ENCODE results near the gene GON4L.
"Not testable (repeated sequence)": the region's sequence is repeated elsewhere in the genome, so short reads cannot be mapped to it uniquely, and the experiment has no call there.

GON4L gene

DNA sequence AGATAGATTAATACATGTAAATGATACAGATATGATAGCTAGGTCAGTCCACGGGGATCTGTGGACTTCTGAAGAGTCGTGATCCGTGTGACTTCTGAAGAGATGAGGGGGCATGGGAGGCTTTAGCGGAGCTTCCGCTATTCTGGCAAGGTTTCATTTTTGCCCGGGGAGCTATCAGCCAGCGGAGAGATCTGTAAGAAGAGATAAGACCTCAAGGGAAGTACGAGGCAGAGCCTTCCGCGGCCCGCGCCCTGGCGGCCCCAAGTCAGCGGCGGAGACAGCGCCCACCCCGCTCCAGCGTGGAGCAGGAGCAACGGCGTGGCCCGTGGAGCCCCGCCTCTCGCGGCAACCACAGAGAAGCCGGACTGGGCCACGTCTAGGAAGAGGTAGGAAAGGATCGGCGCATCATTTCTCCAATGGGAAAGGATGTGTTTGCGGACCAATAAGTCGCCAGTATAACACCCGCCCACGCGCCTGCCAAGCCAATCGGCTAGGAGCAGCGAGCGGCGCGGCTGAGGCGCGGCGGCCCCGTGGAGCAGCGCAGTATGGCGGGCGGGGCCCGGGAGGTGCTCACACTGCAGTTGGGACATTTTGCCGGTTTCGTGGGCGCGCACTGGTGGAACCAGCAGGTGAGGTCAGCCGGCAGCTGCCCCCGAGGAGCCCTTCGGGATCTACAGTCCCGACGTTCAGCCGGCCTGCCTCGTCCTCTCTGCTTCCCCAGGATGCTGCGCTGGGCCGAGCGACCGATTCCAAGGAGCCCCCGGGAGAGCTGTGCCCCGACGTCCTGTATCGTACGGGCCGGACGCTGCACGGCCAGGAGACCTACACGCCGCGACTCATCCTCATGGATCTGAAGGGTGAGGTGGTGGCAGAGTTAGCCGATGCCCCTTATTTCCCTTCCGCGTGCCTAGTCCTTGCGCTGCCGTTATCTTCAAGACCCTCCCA lies 111.5 kb downstream of the GON4L start:
- peak overlapping the region; percentile 55 for H3K27ac ChIP-seq (ENCODE audit: low read length)
- H3K9ac ChIP-seq (ENCODE audit: low read length in 2 of 2) = peak overlapping the region; percentile 69 to 93
- not testable (repeated sequence) for H3K4me1 ChIP-seq (ENCODE audit: control insufficient read depth, insufficient read depth, low read length); H3K36me3 ChIP-seq (ENCODE audit: control insufficient read depth in 2 of 2, insufficient read depth in 2 of 2, low read length in 2 of 2); H3K27me3 ChIP-seq (ENCODE audit: control insufficient read depth in 1 of 2, insufficient read depth in 2 of 2, low read length in 2 of 2); H3K9me3 ChIP-seq (ENCODE audit: control insufficient read depth in 2 of 2, low read length in 2 of 2)
- H3K4me3 ChIP-seq (ENCODE audit: low read length in 2 of 2) = peak overlapping the region; percentile 86 to 93

DNA sequence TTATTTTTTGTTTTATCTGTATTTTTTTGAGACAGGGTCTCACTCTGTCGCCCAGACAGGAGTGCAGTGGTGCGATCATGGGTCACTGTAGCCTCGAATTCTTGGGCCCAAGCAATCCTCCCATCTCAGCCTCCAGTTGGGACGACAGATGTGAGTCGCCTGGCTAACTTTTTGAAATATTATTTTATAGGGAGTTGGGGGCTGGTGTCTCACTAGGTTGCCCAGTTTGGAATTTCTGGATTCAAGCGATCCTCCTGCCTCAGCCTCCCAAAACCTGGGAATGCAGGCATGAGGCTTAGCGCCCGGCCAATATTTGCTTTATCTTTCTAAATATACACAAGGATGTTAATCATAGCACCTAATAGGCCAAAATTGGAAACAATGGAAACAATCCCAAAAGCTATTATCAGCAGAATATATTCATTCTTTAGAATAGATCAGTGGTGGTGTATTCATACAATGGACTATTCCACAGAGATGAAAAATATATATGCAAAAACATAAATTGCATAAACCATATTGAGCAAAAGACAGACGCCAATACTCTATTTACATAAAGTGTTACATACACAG lies 112.2 kb downstream of the GON4L start:
- Histone ChIP-seq H3K4me3 (ENCODE audit: low read length in 2 of 2) (peak overlapping the region; percentile 86 to 93), H3K36me3 (ENCODE audit: control insufficient read depth in 2 of 2, insufficient read depth in 2 of 2, low read length in 2 of 2) (peaks cover 0 to 7% of the 10 kb centered on the region in 2 donors), H3K4me1 (ENCODE audit: control insufficient read depth, insufficient read depth, low read length) (peaks cover 4% of the 10 kb centered on the region), H3K27ac (ENCODE audit: low read length) (peak overlapping the region; percentile 55), H3K9me3 (ENCODE audit: control insufficient read depth in 2 of 2, low read length in 2 of 2) (no peaks in the 10 kb centered on the region), H3K27me3 (ENCODE audit: control insufficient read depth in 1 of 2, insufficient read depth in 2 of 2, low read length in 2 of 2) (no peaks in the 10 kb centered on the region), H3K9ac (ENCODE audit: low read length in 2 of 2) (peak overlapping the region; percentile 69 to 93)

- H3K27me3 ChIP-seq (ENCODE audit: control insufficient read depth in 1 of 2, insufficient read depth in 2 of 2, low read length in 2 of 2) = no peaks in the 10 kb centered on the region
- no peak overlapping the region for H3K27ac ChIP-seq (ENCODE audit: low read length)
- peaks cover 5 to 10% of the 10 kb centered on the region in 2 donors for H3K36me3 ChIP-seq (ENCODE audit: control insufficient read depth in 2 of 2, insufficient read depth in 2 of 2, low read length in 2 of 2)
- H3K9me3 ChIP-seq (ENCODE audit: control insufficient read depth in 2 of 2, low read length in 2 of 2) = no peaks in the 10 kb centered on the region
- peaks cover 4% of the 10 kb centered on the region for H3K4me1 ChIP-seq (ENCODE audit: control insufficient read depth, insufficient read depth, low read length)
- no peak overlapping the region for H3K9ac ChIP-seq (ENCODE audit: low read length in 2 of 2)
- no peak overlapping the region for H3K4me3 ChIP-seq (ENCODE audit: low read length in 2 of 2)
Measured at GRCh38 chr1:155741908-155742307, 115.1 kb downstream of the GON4L start.

DNA sequence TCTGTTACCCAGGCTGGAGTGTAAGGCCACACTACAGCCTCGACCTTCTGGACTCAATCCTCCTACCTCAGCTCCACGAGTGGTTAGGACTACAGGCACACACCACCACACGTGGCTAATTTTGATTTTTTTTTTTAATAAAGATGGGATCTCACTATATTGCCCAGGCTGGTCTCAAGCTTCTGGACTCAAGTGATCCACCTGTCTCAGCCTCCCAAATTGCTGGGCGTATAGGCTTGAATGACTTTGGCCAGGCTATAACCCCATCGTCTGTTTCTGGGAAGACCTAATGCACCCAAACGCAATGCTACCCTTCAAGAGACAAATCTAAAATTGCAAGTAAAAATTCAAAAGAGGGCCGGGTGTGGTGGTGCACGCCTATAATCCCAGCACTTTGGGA lies 116.0 kb downstream of the GON4L start:
- Histone ChIP-seq H3K9me3 (ENCODE audit: control insufficient read depth in 2 of 2, low read length in 2 of 2) (no peaks in the 10 kb centered on the region), H3K27me3 (ENCODE audit: control insufficient read depth in 1 of 2, insufficient read depth in 2 of 2, low read length in 2 of 2) (no peaks in the 10 kb centered on the region), H3K4me3 (ENCODE audit: low read length in 2 of 2) (no peak overlapping the region), H3K27ac (ENCODE audit: low read length) (no peak overlapping the region), H3K36me3 (ENCODE audit: control insufficient read depth in 2 of 2, insufficient read depth in 2 of 2, low read length in 2 of 2) (peaks cover 10 to 15% of the 10 kb centered on the region in 2 donors), H3K4me1 (ENCODE audit: control insufficient read depth, insufficient read depth, low read length) (peaks cover 4% of the 10 kb centered on the region), H3K9ac (ENCODE audit: low read length in 2 of 2) (no peak overlapping the region)

DNA sequence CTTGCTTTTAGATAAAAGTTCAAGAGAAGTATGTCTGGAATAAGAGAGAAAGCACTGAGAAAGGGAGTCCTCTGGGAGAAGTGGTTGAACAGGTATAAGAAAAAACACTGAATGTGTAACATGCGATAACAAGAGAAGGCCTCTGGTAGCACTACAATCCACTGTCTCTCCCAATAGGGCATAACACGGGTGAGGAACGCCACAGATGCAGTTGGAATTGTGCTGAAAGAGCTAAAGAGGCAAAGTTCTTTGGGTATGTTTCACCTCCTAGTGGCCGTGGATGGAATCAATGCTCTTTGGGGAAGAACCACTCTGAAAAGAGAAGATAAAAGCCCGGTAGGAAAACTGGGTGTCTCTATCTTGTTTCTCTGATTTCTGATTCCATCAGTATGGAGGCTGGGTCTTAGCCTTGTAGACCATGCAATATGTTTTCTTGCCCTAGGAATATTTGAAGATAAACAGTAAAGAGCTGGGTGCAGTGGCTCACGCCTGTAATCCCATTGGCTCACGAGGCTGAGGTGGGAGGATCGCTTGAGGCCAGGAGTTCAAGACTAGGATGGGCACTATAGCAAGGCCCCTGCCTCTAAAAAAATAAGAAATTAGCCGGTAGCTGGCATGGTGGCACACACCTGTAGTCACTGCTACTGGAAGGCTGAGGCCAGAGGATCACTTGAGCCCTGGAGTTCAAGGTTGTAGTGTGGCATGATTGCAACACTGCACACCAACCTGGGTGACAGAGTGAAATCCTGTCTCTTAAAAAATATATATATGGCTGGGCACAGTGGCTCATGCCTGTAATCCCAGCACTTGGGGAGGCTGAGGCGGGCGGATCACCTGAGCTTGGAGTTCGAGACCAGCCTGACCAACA lies 127.7 kb downstream of the GON4L start:
- Histone ChIP-seq H3K36me3 (ENCODE audit: control insufficient read depth in 2 of 2, insufficient read depth in 2 of 2, low read length in 2 of 2) (peaks cover 2 to 8% of the 10 kb centered on the region in 2 donors), H3K4me1 (ENCODE audit: control insufficient read depth, insufficient read depth, low read length) (peaks cover 3% of the 10 kb centered on the region), H3K4me3 (ENCODE audit: low read length in 2 of 2) (no peak overlapping the region), H3K27ac (ENCODE audit: low read length) (peak overlapping the region; percentile 41), H3K27me3 (ENCODE audit: control insufficient read depth in 1 of 2, insufficient read depth in 2 of 2, low read length in 2 of 2) (no peaks in the 10 kb centered on the region), H3K9ac (ENCODE audit: low read length in 2 of 2) (peak overlapping the region in 1 of 2 donors; percentile 44), H3K9me3 (ENCODE audit: control insufficient read depth in 2 of 2, low read length in 2 of 2) (no peaks in the 10 kb centered on the region)

DNA sequence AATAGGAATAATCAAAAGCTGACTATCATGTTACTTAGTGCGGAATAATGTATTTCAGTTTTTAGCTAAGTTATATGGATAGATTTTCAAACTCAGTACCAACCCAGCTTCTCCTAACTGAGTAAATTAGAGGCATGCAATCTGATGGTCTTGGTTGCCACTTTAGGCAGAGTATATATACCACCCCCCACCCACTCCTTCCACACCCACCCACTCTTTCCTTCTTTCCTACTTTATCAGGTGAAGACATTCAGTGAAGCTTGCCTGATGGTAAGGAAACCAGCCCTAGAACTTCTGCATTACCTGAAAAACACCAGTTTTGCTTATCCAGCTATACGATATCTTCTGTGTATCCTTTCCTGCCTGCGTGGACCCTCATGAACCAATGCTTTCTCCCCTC lies 131.9 kb downstream of the GON4L start:
- Histone ChIP-seq H3K27me3 (ENCODE audit: control insufficient read depth in 1 of 2, insufficient read depth in 2 of 2, low read length in 2 of 2) (no peaks in the 10 kb centered on the region), H3K9ac (ENCODE audit: low read length in 2 of 2) (no peak overlapping the region), H3K9me3 (ENCODE audit: control insufficient read depth in 2 of 2, low read length in 2 of 2) (no peaks in the 10 kb centered on the region), H3K27ac (ENCODE audit: low read length) (no peak overlapping the region), H3K4me3 (ENCODE audit: low read length in 2 of 2) (no peak overlapping the region), H3K4me1 (ENCODE audit: control insufficient read depth, insufficient read depth, low read length) (peaks cover under 1% of the 10 kb centered on the region), H3K36me3 (ENCODE audit: control insufficient read depth in 2 of 2, insufficient read depth in 2 of 2, low read length in 2 of 2) (peaks cover 3 to 5% of the 10 kb centered on the region in 2 donors)

DNA sequence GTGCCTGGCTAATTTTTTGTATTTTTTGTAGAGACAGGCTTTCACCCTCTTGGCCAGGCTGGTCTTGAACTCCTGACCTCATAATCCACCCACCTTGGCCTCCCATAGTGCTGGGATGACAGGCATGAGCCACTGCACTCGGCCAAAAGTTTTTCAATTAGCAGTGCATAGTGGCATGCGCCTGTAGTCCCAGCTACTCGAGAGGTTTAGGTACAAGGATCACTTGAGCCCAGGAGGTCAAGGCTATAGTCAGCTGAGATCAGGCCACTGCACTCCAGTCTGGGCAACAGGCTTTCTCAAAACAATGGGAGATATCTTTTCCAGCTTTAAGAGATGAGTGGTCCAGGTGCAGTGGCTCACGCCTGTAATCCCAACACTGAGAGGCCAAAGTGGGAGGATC lies 137.3 kb downstream of the GON4L start:
- H3K36me3 ChIP-seq (ENCODE audit: control insufficient read depth in 2 of 2, insufficient read depth in 2 of 2, low read length in 2 of 2) = peaks cover 3% of the 10 kb centered on the region in 2 donors

GRCh38 chr1:155718524-155719115 lies 138.4 kb downstream of the GON4L start:
- not testable (repeated sequence) for H3K27ac ChIP-seq (ENCODE audit: low read length); H3K9ac ChIP-seq (ENCODE audit: low read length in 2 of 2); H3K9me3 ChIP-seq (ENCODE audit: control insufficient read depth in 2 of 2, low read length in 2 of 2); H3K27me3 ChIP-seq (ENCODE audit: control insufficient read depth in 1 of 2, insufficient read depth in 2 of 2, low read length in 2 of 2); H3K36me3 ChIP-seq (ENCODE audit: control insufficient read depth in 2 of 2, insufficient read depth in 2 of 2, low read length in 2 of 2); H3K4me3 ChIP-seq (ENCODE audit: low read length in 2 of 2); H3K4me1 ChIP-seq (ENCODE audit: control insufficient read depth, insufficient read depth, low read length)

More for the DNA sequence above, 137.3 kb downstream of the GON4L start:
- Histone ChIP-seq H3K4me3 (ENCODE audit: low read length in 2 of 2) (no peak overlapping the region), H3K9ac (ENCODE audit: low read length in 2 of 2) (no peak overlapping the region), H3K9me3 (ENCODE audit: control insufficient read depth in 2 of 2, low read length in 2 of 2) (no peaks in the 10 kb centered on the region), H3K27me3 (ENCODE audit: control insufficient read depth in 1 of 2, insufficient read depth in 2 of 2, low read length in 2 of 2) (no peaks in the 10 kb centered on the region), H3K27ac (ENCODE audit: low read length) (no peak overlapping the region), H3K4me1 (ENCODE audit: control insufficient read depth, insufficient read depth, low read length) (no peaks in the 10 kb centered on the region)

- Histone ChIP-seq H3K9me3 (ENCODE audit: control insufficient read depth in 2 of 2, low read length in 2 of 2) (no peaks in the 10 kb centered on the region), H3K4me1 (ENCODE audit: control insufficient read depth, insufficient read depth, low read length) (no peaks in the 10 kb centered on the region), H3K27me3 (ENCODE audit: control insufficient read depth in 1 of 2, insufficient read depth in 2 of 2, low read length in 2 of 2) (no peaks in the 10 kb centered on the region), H3K36me3 (ENCODE audit: control insufficient read depth in 2 of 2, insufficient read depth in 2 of 2, low read length in 2 of 2) (peaks cover 3 to 4% of the 10 kb centered on the region in 2 donors), H3K9ac (ENCODE audit: low read length in 2 of 2) (no peak overlapping the region), H3K4me3 (ENCODE audit: low read length in 2 of 2) (no peak overlapping the region), H3K27ac (ENCODE audit: low read length) (no peak overlapping the region)
Measured at GRCh38 chr1:155717041-155717440, 140.0 kb downstream of the GON4L start.

GRCh38 chr1:155715777-155716176 lies 141.2 kb downstream of the GON4L start:
- Histone ChIP-seq H3K36me3 (ENCODE audit: control insufficient read depth in 2 of 2, insufficient read depth in 2 of 2, low read length in 2 of 2) (peaks cover 2 to 3% of the 10 kb centered on the region in 2 donors), H3K4me1 (ENCODE audit: control insufficient read depth, insufficient read depth, low read length) (no peaks in the 10 kb centered on the region), H3K27ac (ENCODE audit: low read length) (no peak overlapping the region), H3K9ac (ENCODE audit: low read length in 2 of 2) (no peak overlapping the region), H3K4me3 (ENCODE audit: low read length in 2 of 2) (no peak overlapping the region), H3K27me3 (ENCODE audit: control insufficient read depth in 1 of 2, insufficient read depth in 2 of 2, low read length in 2 of 2) (no peaks in the 10 kb centered on the region), H3K9me3 (ENCODE audit: control insufficient read depth in 2 of 2, low read length in 2 of 2) (no peaks in the 10 kb centered on the region)

Data from stomach smooth muscle (tissue), 2 donors.